GM12878 (cell line): ENCODE results near the gene MAML3. TPM values are rescaled to one million over a fixed set of nuclear protein-coding genes. Genes with fewer than 3 reads are reported as not detected.

Experiments used
- ATAC-seq: fragments of 200-7000 bp; cut with Tn5 transposase; 3 replicates; pipeline ENCODE4 v1.9.1; 2020; ENCODE audit warnings: mild to moderate bottlenecking, moderate library complexity
- BruUV-seq: library from RNA; stranded (reverse); fragments of 400-500 nt; replicated peaks from 2 replicates; lab custom pipeline; 2021; lab: Mats Ljungman, UMichigan
- CTCF ChIA-PET: fragments of 300-600 bp; sonication (Branson Sonifier 250); formaldehyde crosslinking; extraction: SDS; loops from one replicate; lab custom pipeline; 2021; ENCODE audit warnings: inconsistent platforms; lab: Yijun Ruan, JAX
- POLR2A ChIA-PET: fragments of 350-600 bp; formaldehyde crosslinking; extraction: SDS; loops from one replicate; lab custom pipeline; 2021; ENCODE audit warnings: inconsistent platforms; lab: Charles Lee
- RAD21 ChIA-PET: fragments of 300-600 bp; sonication (Branson Sonifier 250); formaldehyde crosslinking; loops from one replicate; lab custom pipeline; 2023; ENCODE audit warnings: antibody characterized with exemption; ENCODE audit not compliant: unreplicated experiment; lab: Charles Lee
- SMC1A ChIA-PET: fragments of 300-600 bp; sonication (Branson Sonifier 250); formaldehyde crosslinking; loops from one replicate; lab custom pipeline; 2023; ENCODE audit not compliant: unreplicated experiment, uncharacterized antibody; lab: Charles Lee
- DNase-seq: peaks from one replicate; pipeline ENCODE4 v3.0.0-alpha.2; 2011; ENCODE audit warnings: low read depth, low spot score
- FAIRE-seq: peaks from 3 replicates; lab custom pipeline; 2011; peaks lifted over from hg19 to GRCh38; lab: Jason Lieb, UNC
- H2AFZ ChIP-seq: 2 replicates; pipeline ENCODE4 v1.6.0; 2011; ENCODE audit warnings: low read depth, low read length, control low read depth; ENCODE audit not compliant: control insufficient read depth
- H3K27ac ChIP-seq: 2 replicates; pipeline ENCODE4 v1.5.1; 2011; ENCODE audit warnings: control low read depth; ENCODE audit not compliant: control insufficient read depth, insufficient read depth
- H3K27me3 ChIP-seq, 2 experiments: replicated peaks in 1 of 2; 2 replicates each; pipeline versions ENCODE4 v1.6.0 to v1.6.1; 2011; ENCODE audit warnings: low read length in 1 of 2; ENCODE audit not compliant: control insufficient read depth in 2 of 2, insufficient read depth in 2 of 2
- H3K36me3 ChIP-seq, 2 experiments: 2 replicates each; pipeline ENCODE4 v1.5.1; 2011; ENCODE audit warnings: low read length in 1 of 2; ENCODE audit not compliant: control insufficient read depth in 2 of 2, insufficient read depth in 2 of 2
- H3K4me1 ChIP-seq: 2 replicates; pipeline ENCODE4 v1.6.1; 2011; ENCODE audit warnings: mild to moderate bottlenecking, low read length, moderate library complexity, mixed read lengths; ENCODE audit not compliant: control insufficient read depth, insufficient read depth
- H3K4me2 ChIP-seq: 2 replicates; pipeline ENCODE4 v1.6.0; 2011; ENCODE audit warnings: control low read depth; ENCODE audit not compliant: control insufficient read depth, insufficient read depth
- H3K4me3 ChIP-seq: fragments of 200-600 bp; sonication (generic); 2 replicates; pipeline ENCODE4 v1.5.1; 2016
- H3K79me2 ChIP-seq: 2 replicates; pipeline ENCODE4 v1.6.0; 2011; ENCODE audit warnings: low read length; ENCODE audit not compliant: control insufficient read depth, insufficient read depth
- H3K9ac ChIP-seq: 2 replicates; pipeline ENCODE4 v1.8.0; 2011; ENCODE audit warnings: low read length, control low read depth, mixed read lengths; ENCODE audit not compliant: control insufficient read depth, insufficient read depth
- H3K9me3 ChIP-seq: replicated peaks from 3 replicates; pipeline ENCODE4 v1.5.1; 2011; ENCODE audit warnings: mild to moderate bottlenecking, low read length; ENCODE audit not compliant: control insufficient read depth, insufficient read depth
- H4K20me1 ChIP-seq: 2 replicates; pipeline ENCODE4 v1.6.0; 2011; ENCODE audit not compliant: control insufficient read depth, insufficient read depth
- CHD2 ChIP-seq: IDR thresholded peaks from 2 replicates; pipeline ENCODE4 v1.6.1; 2011; ENCODE audit warnings: low read depth, low read length, improper control_type of control experiment, borderline replicate concordance
- CHD4 ChIP-seq: fragments of 200-600 bp; sonication (generic); IDR thresholded peaks from 2 replicates; pipeline ENCODE4 v1.6.1; 2016; ENCODE audit warnings: mild to moderate bottlenecking
- DPF2 ChIP-seq: fragments of 450-650 bp; IDR thresholded peaks from 2 replicates; pipeline ENCODE4 v1.6.1; 2017; ENCODE audit warnings: mild to moderate bottlenecking
- EED ChIP-seq: sonication (generic); IDR thresholded peaks from 2 replicates; pipeline ENCODE4 v1.6.1; 2016; ENCODE audit warnings: antibody characterized with exemption, low read depth
- EGR1 ChIP-seq, 2 experiments: IDR thresholded peaks; 1 replicate in 1 of 2; 2 replicates in 1 of 2; pipeline ENCODE4 v1.6.1; 2011 to 2012; ENCODE audit warnings: low read depth in 2 of 2, low read length in 2 of 2, borderline replicate concordance in 1 of 2, mild to moderate bottlenecking in 1 of 2, moderate library complexity in 1 of 2
- ETV6 ChIP-seq, 2 experiments: fragments of 450-650 bp in 1 of 2; IDR thresholded peaks in 1 of 2; conservative IDR thresholded peaks in 1 of 2; 2 replicates each; pipeline ENCODE4 v1.6.1; 2014; ENCODE audit warnings: antibody characterized with exemption in 1 of 2, borderline replicate concordance in 1 of 2, low read depth in 1 of 2, mild to moderate bottlenecking in 1 of 2, moderate library complexity in 1 of 2
- FOXK2 ChIP-seq: fragments of 450-650 bp; IDR thresholded peaks from 2 replicates; pipeline ENCODE4 v1.6.1; 2017; ENCODE audit warnings: mild to moderate bottlenecking, moderate library complexity
- KAT2A ChIP-seq: conservative IDR thresholded peaks from 2 replicates; pipeline ENCODE4 v1.6.1; 2011; ENCODE audit warnings: low read depth, low read length; ENCODE audit not compliant: control insufficient read depth
- SREBF2 ChIP-seq: IDR thresholded peaks from 2 replicates; pipeline ENCODE4 v1.6.1; 2012; ENCODE audit warnings: mild to moderate bottlenecking, low read length
- SRF ChIP-seq, 2 experiments: IDR thresholded peaks; 2 replicates each; pipeline ENCODE4 v1.6.1; 2011; ENCODE audit warnings: low read depth in 2 of 2, low read length in 2 of 2, mild to moderate bottlenecking in 1 of 2, moderate library complexity in 1 of 2
- ZZZ3 ChIP-seq: IDR thresholded peaks from 2 replicates; pipeline ENCODE4 v1.6.1; 2011; ENCODE audit warnings: low read depth; ENCODE audit not compliant: control insufficient read depth, insufficient read length
- WGBS: methylation state at CpG from one replicate; pipeline ENCODE4 v1.1.6; 2016; ENCODE audit warnings: low lambda C conversion rate; ENCODE audit not compliant: insufficient replicate concordance, insufficient coverage; ENCODE audit errors: missing lambda C conversion rate; 5-methylcytosine and 5-hydroxymethylcytosine counted together
- in situ Hi-C: fragments of 300-500 bp; cut with MboI; formaldehyde crosslinking; loops from 9 replicates; pipeline ENCODE4 v1.14.3; 2018; ENCODE audit warnings: mixed read lengths
- intact Hi-C: fragments of 100-400 bp; cut with micrococcal nuclease; formaldehyde crosslinking; loops from one replicate; pipeline ENCODE4 v1.14.2; 2022; ENCODE audit not compliant: unreplicated experiment
- polyA plus RNA-seq, 11 experiments: library from polyadenylated mRNA; depleted of rRNA in 4 of 11; unstranded in 6 of 11; stranded (reverse) in 5 of 11; fragments of >200 nt; fragmentation: Nextera tagmentation in 4 of 11; fragmentation: Illumina TruSeq in 1 of 11; extraction: Ambion mirVana in 4 of 11; extraction: Trizol in 1 of 11; gene quantifications; 1 replicate in 1 of 11; 2 replicates in 10 of 11; pipeline versions ENCODE4 v1.2.1 to v1.2.3, GENCODE V29; 2011 to 2016; ENCODE audit warnings: inconsistent platforms in 2 of 11, missing spikeins in 2 of 11, low read depth in 1 of 11
- total RNA-seq, 4 experiments: library from RNA; depleted of rRNA in 3 of 4; stranded (reverse); fragments of >200 nt in 3 of 4; fragmentation: Illumina TruSeq in 1 of 4; extraction: Trizol in 1 of 4; gene quantifications; 2 replicates each; pipeline versions ENCODE4 v1.2.1 to v1.2.3, GENCODE V29; 2013 to 2021
- TF ChIP-seq, protein P1 (sequence below), 3 experiments: IDR thresholded peaks in 2 of 3; conservative IDR thresholded peaks in 1 of 3; 2 replicates each; pipeline ENCODE4 v1.5.1; 2011; ENCODE audit warnings: low read depth in 3 of 3, low read length in 3 of 3, mild to moderate bottlenecking in 3 of 3, control low read depth in 2 of 3, moderate library complexity in 2 of 3, inconsistent platforms in 1 of 3, mixed read lengths in 1 of 3; ENCODE audit not compliant: control insufficient read depth in 2 of 3, insufficient read depth in 1 of 3; ENCODE audit errors: extremely low read depth in 1 of 3
- TF ChIP-seq, protein P2 (sequence below): fragments of 450-650 bp; formaldehyde crosslinking; IDR thresholded peaks from 2 replicates; pipeline ENCODE4 v1.4.0; 2022; ENCODE audit warnings: mild to moderate bottlenecking, moderate library complexity

MAML3 gene
- total and polyA plus RNA-seq, 10 of the 15 experiments (the other 5 are each of a cell fraction or from before 2014, with no cell fraction given), result under 0.01 to 0.53 (median 0.06) TPM; not detected in 2

DNA sequence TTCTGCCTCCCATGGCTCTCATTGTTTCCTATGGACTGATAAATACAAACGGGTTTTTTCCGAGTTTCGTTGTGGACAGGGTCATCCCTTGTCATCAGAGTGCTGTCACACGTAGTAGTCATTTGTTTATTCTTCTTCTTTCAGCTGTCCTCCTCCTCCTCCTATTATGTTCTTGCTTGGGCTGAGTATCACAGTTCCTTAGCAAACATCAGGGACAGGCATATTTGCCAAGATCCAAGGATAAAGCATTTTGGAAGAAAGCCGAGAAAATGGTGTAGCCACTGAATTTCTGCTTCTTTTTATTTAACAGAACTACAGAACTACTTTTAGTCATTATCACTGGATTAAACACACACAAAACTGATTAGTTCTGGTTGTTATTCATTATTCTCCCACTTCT is 167.9 kb downstream of the MAML3 start:
- Histone ChIP-seq H3K79me2 (no peaks in the 10 kb centered on the region), H3K9me3 (no peaks in the 10 kb centered on the region)
- TF ChIP-seq SREBF2 (no peak), CHD2 (no peak), EED (no peak), FOXK2 (no peak), ETV6 (conservative IDR thresholded peaks at IDR 0.05 in 1 of 2, IDR thresholded peaks at IDR 0.05 in 1 of 2; ENCODE audit: borderline replicate concordance in 1 of 2, low read depth in 1 of 2) (no peak), SRF (IDR thresholded peaks at IDR 0.05; ENCODE audit: low read depth in 2 of 2, low read length in 2 of 2) (no peak), KAT2A (no peak)
- TF ChIP-seq, all 136 proteins: peak for 0
- no TSS peak for BruUV-seq
- intact Hi-C loops, result no loop called here
- ATAC-seq (no peak), DNase-seq (no peak), FAIRE-seq (no peak)
- no peak overlapping the region for H3K4me2 ChIP-seq
- H3K4me3 ChIP-seq, result no peak overlapping the region
- no peaks in the 10 kb centered on the region for H3K4me1 ChIP-seq
- POLR2A ChIA-PET, result no interaction called here
- H3K27ac ChIP-seq, result no peak overlapping the region
- CTCF ChIA-PET, result no interaction called here
- WGBS, result 11% methylated on average over 5 of the region's 5 CpGs
- no peaks in the 10 kb centered on the region for H3K27me3 ChIP-seq
- SMC1A ChIA-PET, result no interaction called here
- H3K9ac ChIP-seq, result no peak overlapping the region
- in situ Hi-C loops, result no loop called here
- no peaks in the 10 kb centered on the region for H3K36me3 ChIP-seq
- no peak overlapping the region for H2AFZ ChIP-seq
- RAD21 ChIA-PET, result no interaction called here
- H4K20me1 ChIP-seq, result no peaks in the 10 kb centered on the region

DNA sequence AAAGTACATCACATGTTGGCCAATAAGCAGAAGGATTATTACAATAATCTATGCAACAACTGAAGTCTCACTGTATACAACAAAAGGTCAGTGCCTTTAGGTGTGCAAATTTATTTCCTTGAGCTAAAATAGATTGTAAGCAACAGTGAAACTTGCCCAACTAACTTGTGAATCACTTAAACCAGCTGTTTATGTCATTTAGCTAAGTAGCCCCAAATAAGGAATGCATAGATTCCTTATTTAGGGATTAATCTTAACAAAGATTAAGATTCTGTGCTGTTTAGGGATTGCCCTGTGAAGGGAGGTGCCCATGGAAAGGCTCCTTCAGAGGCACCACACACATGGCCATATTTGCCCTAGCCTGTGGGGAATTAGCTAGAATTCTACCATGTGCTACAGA is 168.6 kb downstream of the MAML3 start:
- Histone ChIP-seq H3K27ac (no peak overlapping the region), H3K4me2 (no peak overlapping the region), H3K27me3 (no peaks in the 10 kb centered on the region), H4K20me1 (no peaks in the 10 kb centered on the region), H3K79me2 (no peaks in the 10 kb centered on the region), H3K9me3 (no peaks in the 10 kb centered on the region), H3K9ac (no peak overlapping the region), H3K4me3 (no peak overlapping the region), H3K4me1 (no peaks in the 10 kb centered on the region), H2AFZ (no peak overlapping the region), H3K36me3 (no peaks in the 10 kb centered on the region)
- no TSS peak for BruUV-seq
- no peak for ATAC-seq
- no peak for FAIRE-seq
- ChIA-PET RAD21 (no interaction called here), CTCF (interaction anchor here (1.0 to 1.2 kb wide), 2 partner anchors 10 to 662 kb away, joined by 3 to 4 read pairs; no protein-coding TSS in a partner anchor), POLR2A (interaction anchor here (1.3 kb wide), 1 partner anchor 9 kb away, joined by 3 read pairs; no protein-coding TSS in a partner anchor), SMC1A (interaction anchor here (0.6 to 1.3 kb wide), 2 partner anchors 10 to 19 kb away, joined by 3 read pairs; no protein-coding TSS in a partner anchor)
- no peak for DNase-seq
- in situ Hi-C loops, result no loop called here
- intact Hi-C loops, result no loop called here
- TF ChIP-seq, protein P1, sequence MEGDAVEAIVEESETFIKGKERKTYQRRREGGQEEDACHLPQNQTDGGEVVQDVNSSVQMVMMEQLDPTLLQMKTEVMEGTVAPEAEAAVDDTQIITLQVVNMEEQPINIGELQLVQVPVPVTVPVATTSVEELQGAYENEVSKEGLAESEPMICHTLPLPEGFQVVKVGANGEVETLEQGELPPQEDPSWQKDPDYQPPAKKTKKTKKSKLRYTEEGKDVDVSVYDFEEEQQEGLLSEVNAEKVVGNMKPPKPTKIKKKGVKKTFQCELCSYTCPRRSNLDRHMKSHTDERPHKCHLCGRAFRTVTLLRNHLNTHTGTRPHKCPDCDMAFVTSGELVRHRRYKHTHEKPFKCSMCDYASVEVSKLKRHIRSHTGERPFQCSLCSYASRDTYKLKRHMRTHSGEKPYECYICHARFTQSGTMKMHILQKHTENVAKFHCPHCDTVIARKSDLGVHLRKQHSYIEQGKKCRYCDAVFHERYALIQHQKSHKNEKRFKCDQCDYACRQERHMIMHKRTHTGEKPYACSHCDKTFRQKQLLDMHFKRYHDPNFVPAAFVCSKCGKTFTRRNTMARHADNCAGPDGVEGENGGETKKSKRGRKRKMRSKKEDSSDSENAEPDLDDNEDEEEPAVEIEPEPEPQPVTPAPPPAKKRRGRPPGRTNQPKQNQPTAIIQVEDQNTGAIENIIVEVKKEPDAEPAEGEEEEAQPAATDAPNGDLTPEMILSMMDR (IDR thresholded peaks at IDR 0.05 in 2 of 3, conservative IDR thresholded peaks at IDR 0.05 in 1 of 3; ENCODE audit: control insufficient read depth in 2 of 3, extremely low read depth in 1 of 3, insufficient read depth in 1 of 3, low read depth in 3 of 3, low read length in 3 of 3), result no peak
- TF ChIP-seq CHD4 (no peak), ZZZ3 (no peak), DPF2 (no peak), EGR1 (IDR thresholded peaks at IDR 0.05; ENCODE audit: borderline replicate concordance in 1 of 2, low read depth in 2 of 2, low read length in 2 of 2) (no peak)
- TF ChIP-seq, protein P2, sequence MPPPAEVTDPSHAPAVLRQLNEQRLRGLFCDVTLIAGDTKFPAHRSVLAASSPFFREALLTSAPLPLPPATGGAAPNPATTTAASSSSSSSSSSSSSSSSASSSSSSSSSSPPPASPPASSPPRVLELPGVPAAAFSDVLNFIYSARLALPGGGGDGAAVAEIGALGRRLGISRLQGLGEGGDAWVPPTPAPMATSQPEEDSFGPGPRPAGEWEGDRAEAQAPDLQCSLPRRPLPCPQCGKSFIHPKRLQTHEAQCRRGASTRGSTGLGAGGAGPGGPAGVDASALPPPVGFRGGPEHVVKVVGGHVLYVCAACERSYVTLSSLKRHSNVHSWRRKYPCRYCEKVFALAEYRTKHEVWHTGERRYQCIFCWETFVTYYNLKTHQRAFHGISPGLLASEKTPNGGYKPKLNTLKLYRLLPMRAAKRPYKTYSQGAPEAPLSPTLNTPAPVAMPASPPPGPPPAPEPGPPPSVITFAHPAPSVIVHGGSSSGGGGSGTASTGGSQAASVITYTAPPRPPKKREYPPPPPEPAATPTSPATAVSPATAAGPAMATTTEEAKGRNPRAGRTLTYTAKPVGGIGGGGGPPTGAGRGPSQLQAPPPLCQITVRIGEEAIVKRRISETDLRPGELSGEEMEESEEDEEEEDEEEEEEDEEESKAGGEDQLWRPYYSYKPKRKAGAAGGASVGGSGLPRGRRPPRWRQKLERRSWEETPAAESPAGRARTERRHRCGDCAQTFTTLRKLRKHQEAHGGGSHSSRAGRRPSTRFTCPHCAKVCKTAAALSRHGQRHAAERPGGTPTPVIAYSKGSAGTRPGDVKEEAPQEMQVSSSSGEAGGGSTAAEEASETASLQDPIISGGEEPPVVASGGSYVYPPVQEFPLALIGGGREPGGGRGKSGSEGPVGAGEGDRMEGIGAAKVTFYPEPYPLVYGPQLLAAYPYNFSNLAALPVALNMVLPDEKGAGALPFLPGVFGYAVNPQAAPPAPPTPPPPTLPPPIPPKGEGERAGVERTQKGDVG (CRISPR knock-in tag), result no peak
